T-helper 22 cell (primary cell): ENCODE measurements around the gene DAB2IP.

Source experiments
- DNase-seq: peaks from one replicate; pipeline ENCODE4 v3.0.0-alpha.2; 2020; ENCODE audit warnings: low read depth

DAB2IP gene

DNA sequence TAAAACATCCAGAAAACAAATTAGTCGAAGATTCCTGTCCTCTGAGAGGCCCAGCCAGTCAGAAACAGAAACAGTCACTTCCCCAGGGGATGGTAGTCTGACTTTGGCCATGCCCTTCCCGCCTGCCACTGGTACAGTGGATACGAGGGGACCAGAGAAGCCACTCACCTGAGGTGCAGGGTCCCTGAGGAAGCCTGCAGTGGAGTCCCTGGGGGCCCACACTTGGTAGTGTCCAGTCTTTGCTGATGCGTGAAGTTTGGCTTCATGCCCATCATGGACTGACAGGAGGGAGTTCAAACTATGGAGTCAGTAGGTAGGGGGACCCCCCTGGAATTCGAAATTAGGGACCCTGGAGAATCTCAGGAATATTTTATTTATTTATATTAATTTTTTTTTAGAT lies 147.5 kb downstream of the DAB2IP start:
- no peak for DNase-seq

DNA sequence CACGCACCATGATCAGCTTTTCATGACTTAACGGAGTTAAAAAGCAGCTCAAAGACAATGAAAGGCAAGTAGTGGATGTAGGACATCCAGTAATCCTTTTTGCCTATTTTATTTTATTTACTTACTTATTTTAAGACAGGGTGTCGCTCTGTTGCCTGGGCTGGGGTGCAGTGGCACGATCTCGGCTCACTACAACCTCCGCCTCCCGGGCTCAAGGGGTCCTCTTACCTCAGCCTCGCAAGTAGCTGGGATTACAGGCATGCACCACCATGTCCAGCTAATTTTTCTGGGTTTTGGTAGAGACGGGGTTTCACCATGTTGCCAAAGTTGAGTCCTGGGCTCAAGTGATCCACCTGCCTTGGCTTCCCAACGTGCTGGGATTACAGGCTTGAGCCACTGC lies 148.9 kb downstream of the DAB2IP start:
- DNase-seq: no peak

DNA sequence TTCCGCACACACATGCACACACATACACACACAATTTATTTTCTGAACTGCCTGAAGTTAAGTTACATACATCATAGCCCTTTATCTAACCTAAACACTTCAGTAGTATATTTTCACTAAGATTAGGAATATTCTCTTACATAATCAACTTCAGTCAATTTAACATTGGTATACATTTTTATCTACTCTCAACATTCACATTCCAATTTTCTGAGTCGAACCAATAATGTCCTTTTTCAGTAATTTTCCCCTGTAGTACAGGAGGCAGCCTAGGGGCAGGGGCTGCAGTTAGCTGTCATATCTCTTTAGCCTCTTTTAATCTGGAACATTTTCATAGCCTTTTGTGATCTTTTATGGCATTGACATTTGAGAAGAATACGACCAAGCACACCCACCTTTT lies 150.1 kb downstream of the DAB2IP start:
- DNase-seq: no peak

- DNase-seq: no peak
Measured at GRCh38 chr9:121802753-121803152, 151.3 kb downstream of the DAB2IP start.

GRCh38 chr9:121807069-121807822 lies 155.8 kb downstream of the DAB2IP start:
- DNase-seq: no peak

DNA sequence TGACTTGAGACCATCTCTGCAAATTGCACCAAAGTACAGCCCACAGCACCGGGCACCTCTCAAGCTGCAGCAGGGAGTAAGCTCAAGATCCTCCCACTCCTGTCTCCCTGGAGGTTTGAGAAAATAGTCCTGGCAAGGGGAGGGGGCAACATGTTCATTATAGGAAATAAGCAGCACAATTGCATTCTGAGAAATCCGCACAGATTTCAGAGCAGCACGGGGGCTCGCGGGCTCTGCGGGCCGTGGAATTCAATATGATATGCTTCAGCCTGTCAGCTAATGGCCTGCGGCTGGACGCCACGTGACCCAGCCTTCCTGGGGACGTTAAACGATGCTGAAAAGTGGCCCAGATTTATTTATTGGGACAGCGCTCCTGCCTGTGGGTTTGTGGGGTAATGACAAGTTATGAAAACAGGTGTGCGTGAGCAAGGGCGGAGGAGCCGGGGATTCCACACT lies 156.4 kb downstream of the DAB2IP start:
- DNase-seq: no peak

DNA sequence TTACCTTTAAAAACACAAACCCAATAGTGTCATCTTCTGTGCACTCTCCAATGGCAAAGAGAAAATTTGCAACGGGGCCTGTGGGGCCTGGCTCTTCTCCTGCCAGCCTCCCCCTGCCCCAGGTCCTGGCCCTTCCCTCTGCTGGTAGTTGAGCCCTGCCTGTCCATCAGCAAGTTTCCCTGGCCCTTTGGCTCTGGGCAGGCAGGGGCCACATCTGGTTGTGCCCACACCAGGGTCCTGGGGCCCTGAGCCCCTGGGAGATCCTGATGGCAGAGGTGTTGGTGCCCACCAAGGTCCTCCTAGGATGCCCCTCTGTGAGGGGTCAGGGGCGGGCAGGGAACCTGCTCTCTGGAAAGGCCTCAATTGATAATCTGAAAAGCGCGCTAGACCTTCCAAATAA lies 157.3 kb downstream of the DAB2IP start:
- no peak for DNase-seq

GRCh38 chr9:121809356-121810050 lies 158.1 kb downstream of the DAB2IP start:
- DNase-seq: no peak

- DNase-seq: no peak
Measured at GRCh38 chr9:121810489-121810888, 159.1 kb downstream of the DAB2IP start.

GRCh38 chr9:121811140-121811539 lies 159.7 kb downstream of the DAB2IP start:
- DNase-seq: no peak

GRCh38 chr9:121811751-121812150 lies 160.3 kb downstream of the DAB2IP start:
- DNase-seq: no peak

DNA sequence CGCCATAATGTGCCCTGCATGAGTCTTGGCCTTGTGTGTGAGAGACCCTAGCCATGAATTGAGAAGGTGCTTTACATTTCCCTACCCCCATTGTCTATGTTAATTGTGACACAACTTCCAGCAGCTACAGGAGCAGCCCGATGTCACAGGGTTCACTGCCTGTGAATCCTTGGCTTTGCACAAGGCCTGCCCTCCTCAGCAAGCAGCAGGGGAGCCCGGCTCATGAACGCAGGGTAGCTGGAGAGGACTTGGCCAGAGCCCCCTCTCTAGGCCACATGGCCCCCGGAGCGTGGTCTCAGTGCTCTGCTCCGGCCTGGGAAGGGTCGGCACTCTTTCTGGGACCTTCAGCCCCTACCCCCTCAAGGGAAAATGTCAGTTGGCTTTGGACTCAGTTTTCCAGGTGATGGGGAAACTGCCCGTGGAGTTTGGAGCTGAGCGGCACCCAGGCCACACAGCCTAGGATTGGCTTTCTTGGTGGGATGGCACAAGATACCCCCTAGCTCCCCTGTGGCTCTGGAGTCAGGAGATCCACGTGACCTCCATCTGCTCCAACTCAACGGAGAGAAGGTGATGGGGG lies 160.8 kb downstream of the DAB2IP start:
- no peak for DNase-seq

- DNase-seq: no peak
Measured at GRCh38 chr9:121813519-121814210, 162.2 kb downstream of the DAB2IP start.

GRCh38 chr9:121814594-121814993 lies 163.2 kb downstream of the DAB2IP start:
- DNase-seq: no peak

DNA sequence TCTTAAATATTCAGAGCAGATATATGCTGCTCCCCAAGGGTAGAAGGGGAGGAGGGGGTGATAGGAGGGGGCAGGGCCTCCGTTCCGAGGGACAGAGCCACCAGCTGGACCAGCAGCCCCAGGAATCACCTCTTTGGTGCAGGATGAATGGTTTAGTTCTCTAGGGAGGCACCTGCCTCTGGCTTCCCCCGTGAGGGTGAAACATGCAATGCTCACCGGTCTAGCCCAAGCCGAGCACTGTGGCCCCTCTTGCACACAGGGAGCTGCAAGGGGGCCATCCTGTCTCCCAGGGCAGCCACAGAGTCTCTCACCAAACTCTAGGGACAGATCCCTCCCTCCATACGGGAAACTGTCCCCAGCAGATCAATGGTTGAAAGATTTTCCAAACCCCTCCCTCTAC lies 163.7 kb downstream of the DAB2IP start:
- DNase-seq: no peak

GRCh38 chr9:121815546-121816448 lies 164.4 kb downstream of the DAB2IP start:
- DNase-seq: no peak

GRCh38 chr9:121816449-121816817 lies 165.0 kb downstream of the DAB2IP start:
- no peak for DNase-seq

GRCh38 chr9:121816845-121817450 lies 165.5 kb downstream of the DAB2IP start:
- DNase-seq: no peak

DNA sequence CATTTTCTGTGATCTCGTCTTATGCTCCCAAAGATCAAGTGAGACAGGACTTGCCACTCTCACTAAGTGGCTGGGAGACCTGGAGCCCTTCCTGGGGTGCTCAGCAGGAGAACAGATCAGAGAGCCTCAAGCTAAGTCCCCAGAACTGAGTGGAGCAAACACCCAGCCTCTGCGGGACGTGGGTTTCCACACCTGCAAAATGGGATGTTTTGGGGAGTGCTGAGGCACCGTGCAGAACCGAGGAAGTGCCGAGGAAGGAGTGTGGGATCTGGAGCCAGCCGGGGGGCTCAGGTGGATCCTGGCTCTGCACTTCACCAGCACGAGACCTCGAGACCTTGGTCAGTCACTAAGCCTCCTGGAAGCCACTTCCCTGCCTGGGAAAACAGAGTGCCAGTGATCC lies 166.0 kb downstream of the DAB2IP start:
- no peak for DNase-seq

DNA sequence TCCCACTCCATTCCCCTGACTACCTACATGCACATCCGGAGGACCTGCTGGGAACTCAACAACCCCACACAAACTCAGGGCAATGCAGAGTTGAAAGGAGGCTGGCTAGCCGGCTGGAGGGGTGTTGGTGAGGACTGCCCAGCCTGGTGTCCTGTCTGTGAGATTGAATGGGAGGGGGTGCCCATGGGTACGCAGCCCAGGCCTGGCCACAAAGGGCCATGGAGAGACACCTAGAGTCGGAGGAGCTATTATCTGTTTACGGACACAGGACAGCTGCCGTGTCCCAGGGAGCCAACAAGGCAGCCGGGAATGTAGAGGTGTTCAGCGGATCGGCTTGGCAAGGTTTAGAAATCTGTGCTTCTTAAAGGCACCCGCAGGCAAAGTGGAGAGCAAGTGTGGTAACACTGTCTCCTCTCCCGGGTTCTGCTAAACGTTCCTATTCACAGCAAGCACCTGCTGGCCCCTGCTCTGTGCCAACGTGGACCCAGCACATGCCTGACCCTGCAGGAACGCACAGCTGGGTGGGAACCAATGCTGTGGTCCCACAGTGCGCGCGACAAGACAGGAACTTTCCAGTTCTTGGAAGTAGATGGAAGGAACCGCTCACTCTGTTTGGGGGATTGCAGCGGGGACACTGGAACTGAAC lies 166.7 kb downstream of the DAB2IP start:
- DNase-seq: no peak
